HG03095 (cell line): Measurements from ENCODE around the gene ADRA2B.
"Not testable (repeated sequence)": the region's sequence is repeated elsewhere in the genome, so short reads cannot be mapped to it uniquely, and the experiment has no call there.

ENCODE experiments used
- ATAC-seq: cut with Tn5 transposase; IDR thresholded peaks from one replicate; pipeline ENCODE4 v1.9.1; 2021; ENCODE audit warnings: moderate library complexity; ENCODE audit not compliant: unreplicated experiment

ADRA2B gene

DNA sequence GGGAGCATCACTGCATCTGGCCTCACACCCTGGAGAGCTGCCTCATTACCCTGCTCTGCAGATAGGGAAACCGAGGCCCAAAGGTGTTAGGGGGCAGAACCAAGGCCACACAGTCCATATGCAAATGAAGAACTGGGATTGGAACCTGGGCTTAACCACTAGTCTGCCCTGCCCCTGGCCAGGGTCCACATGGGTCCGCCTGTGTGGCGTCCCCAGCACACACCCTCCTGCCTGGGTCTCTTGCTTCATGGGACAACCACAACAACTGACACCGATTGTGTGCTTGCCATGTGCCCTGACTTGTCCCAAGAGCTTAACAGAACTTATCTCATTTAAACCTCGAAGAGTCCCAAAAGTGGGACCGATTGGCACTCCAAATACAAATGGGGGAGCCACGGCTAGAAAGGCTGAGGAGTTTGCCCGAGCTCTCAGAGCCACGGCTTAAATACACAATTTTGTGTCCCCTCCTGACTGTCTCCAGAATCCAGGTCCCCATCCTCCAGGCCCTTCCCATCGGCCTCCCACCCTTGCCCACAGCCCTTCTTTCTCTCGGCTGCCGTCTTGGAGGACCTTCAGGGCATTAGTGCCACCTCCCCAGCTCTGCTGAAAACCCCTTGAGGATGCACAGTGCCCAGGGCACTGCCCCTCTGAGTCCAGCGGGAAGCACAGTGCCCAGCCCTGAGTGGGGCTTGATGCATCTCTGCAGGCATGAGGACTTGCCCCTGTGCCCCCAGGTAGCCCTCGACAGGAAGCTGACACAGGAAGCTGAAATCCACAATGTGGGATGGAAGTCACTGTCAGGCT is 34.6 kb upstream of the ADRA2B start:
- ATAC-seq = no peak

DNA sequence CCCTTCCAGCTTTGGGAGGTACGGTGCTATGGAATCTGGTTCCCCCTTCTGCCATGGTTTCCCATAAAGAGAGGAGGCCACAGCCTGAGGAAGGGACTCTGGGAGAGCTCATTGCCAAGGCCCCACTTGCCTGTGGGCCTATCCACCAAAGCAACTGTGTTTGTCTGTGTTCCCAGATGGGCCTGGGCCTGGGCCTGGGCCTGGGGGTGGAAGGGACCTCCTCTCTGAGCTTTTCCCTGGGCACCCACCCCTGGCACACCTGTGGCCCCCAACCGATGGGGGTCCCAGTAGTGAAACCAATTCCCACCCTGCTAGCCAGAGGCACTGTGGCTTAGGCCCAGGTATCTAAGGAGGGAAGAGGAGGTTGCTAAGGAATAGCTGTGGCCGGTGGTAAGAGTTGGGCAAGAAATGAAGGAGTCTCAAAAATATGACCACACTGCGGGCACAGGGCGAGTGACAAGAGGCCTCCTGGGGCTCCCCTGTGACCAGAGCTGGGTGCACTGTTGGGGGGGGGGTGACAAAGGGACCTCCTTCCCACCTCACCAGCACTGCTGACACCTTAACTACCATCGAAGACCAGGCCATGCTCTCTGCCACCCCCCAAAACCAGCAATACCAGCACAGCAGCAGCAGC is 33.8 kb upstream of the ADRA2B start:
- ATAC-seq = no peak

DNA sequence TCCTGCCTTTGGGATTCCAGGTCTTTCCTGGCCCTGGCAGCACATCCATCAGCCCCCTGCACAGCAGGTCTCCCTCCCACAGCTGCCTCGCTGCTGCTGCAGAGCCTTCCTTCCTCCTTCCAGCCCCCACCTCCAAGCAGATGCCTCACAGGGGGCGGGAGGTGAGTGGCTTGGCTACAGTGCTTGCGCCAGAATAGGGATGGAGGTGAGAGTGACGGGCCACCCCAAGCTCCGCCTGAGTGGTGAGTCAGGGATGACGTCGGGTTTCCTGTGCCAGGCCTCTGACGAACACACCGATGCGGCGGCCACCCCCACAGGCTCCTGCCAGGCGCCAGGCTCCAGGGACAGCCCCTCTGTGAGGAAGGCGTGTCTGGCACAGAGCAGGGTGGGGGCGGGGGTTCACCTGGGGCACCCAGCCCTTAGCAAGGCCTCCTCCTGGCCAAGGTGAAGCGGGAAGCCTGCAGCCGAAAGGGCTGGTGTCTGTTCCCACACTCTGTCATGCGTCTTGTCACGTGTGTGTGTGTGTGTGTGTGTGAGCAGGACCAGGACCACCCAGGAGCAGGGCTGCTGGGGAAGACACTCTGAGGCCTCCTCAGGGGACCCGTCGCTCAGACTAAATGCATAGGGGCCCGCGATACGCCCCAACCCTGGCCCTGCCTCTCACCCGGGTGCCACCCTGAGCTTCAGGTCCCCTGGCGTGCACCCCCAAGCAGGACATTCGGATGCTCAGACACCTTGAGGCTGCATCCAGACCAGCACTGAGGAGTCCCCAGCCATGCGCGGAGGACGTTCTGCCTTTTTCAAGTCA is 32.2 kb upstream of the ADRA2B start:
- peak; percentile 37 for ATAC-seq

DNA sequence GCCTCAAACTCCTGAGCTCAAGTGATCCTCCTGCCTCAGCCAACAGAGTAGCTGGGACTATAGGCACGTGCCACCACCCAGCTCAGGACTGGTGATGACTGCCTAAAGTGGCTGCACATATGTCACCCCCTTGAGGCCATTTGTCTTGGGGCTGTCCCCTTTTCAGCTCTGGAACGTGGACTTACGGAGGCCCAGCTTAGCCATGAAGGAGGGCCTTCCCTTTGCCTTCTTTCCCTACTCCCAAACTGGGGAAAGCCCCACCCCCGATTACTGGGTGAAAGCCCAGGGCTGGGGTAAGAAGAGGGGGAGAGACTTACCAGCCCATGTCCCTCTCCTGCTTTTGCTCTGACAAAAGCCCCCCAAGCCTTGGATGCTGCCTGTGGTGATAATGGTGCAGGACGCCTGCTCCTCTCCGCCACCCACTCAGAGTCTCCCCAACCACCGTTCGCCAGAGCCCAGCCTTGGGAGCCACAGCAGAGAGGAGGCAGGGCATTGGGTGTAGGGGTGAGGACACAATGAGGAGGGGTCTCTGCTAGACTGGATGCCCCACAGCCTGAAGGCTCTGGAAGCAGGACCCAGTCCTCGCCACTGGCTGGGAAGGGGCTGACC is 31.3 kb upstream of the ADRA2B start:
- ATAC-seq = no peak

DNA sequence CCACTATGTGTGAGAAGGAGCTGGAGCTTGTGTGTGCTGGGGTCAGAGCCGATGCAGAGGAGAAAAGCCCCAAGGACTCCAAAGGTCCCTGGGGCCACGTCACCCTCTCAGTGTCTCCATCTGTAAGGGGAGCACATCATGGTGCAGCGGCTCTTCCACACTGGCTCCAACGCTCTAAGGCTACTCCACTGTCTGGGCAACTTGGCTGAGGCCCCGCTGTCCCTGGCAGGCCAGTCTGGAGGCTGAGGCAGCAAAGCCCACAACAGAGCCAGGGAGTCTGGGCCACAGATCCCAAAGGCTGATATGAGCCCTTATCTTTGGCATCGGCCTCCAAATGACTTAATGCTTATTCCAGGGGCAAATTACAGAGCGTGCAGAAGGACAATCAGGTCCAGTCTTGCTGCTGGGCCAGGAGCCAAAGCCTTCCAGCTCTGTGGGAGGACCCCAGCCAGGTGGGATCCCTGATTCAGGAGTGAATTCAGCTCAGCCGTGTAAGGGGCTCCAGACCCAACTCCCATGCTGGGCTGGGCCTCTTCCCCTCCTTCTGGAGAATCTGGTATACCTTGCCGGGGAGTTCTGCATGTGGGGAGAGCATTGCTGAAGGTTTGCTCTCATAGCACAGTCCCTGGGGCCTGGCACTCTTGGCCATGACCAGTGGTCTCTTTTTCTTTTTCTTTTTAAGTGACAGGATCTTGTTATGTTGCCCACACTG is 30.7 kb upstream of the ADRA2B start:
- no peak for ATAC-seq

DNA sequence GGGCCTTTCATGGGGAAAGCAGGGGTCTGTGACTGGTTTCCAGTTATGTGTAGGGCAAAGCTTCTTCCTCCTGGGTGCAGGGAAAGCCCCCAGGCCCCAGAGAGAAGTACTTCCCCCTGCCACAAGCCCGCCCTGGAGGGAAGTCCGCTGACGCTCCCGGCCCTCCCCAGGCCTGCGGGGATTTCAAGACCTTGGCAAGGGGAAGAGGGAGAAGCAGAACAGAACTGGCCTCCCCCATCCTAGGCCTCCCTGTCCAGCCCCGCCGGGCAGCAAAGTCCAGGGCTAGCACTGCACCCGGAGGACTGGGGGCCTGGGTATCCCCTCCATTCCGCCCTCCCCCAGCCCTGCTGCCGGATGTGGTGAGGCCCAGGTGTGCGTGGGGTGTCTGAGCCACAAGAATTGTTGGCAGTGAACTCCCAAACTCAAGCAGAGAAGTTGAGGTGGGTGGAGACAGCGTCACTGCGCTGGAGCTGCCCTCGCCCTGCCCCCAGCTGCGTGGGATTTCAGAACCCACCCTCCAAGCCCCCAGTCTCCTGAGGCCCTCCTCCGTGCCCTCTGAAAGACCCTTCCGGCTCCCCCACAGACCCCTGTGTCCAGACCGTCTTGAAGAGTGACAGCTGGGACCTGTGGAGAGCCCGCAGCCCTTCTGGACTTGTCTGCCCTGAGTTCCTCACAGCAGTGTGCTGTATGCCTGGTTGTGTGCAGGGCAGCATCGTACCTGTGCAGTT is 29.9 kb upstream of the ADRA2B start:
- ATAC-seq = peak; percentile 28

DNA sequence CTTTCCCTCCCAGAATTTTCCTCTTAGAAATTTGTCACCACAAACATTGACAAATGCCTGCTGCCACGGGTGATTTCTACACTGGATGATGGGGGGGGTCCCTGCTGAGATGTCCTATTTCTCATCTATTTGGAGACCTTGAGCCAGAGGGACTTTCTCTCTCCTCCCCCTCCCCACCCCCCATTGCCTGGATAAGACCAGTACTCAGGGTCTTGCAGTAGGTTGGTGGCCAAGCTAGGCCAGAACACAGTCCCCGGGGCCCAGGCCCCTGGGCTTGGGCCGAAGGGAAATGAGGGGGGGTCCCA is 29.4 kb upstream of the ADRA2B start:
- no peak for ATAC-seq

DNA sequence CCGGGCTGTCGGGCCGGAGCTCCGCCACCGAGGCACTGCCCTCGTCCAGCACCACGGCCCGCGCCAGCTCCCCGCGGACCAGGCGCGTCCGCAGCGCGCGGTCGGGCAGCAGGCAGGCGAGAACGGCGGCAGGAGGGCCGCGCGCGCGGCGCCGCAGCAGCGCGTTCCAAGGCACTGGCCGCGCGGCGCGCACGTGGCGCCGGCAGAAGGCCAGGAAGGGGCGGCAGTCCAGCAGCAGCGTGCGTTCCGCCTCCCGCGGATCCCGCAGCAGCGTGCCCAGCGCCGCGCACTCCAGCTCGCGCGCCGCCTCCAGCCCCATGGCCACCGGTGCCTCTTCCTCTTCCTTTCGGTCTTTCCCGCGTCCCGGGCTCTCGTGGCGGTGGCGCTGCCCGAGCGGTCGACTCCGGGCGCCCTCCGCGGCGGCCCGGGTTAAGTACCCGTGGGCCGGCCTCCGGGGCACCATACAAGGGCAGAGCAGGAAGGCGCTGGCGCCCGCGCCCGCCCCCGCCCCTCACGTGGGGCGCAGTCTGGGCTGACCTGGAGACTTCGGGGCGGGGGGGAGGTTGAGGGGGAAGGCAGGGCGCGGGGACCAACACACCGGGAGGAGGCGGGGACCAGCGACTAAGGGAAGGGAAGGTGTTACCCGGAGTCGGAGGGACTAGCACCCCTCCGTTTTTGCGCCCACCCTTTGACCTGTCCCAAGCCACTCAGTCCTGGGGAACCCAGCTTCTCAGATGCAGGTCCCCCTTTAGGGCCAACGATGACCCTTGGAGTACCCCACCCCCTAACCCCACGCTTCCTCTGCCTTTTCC is 28.9 kb upstream of the ADRA2B start, which contains the start of gene DUSP2:
TSS of gene DUSP2 (minus strand) at position 405 of the 812 bp plus-strand sequence. CDS start at position 319, 86 bp downstream.
- peak; percentile 42 for ATAC-seq

DNA sequence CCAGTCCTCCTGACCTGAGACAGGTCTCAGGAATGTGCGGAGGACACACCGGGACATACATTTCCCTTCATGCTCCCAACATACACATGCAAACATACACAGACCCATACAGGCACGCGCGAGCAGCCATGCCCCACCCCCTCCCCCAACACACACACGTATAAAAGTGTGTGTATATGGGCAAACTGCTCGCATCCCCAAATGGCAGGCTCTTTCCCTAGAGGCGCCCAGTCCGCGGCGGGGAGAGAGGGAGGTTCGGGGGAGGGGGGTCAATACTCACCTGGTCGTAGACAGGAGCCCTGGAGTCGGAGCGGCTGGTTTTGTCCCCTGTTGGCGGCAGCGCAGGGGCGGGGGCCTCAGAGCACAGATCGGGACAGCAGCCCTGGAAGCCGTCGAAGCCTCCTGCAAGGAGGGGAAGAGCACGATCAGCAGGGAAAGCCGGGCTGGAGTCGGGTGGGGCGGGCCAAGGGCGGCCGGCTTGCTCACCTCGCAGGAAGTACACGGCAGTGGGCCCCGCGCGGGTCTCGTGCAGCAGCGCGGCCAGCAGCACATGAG is 28.2 kb upstream of the ADRA2B start:
- no peak for ATAC-seq

DNA sequence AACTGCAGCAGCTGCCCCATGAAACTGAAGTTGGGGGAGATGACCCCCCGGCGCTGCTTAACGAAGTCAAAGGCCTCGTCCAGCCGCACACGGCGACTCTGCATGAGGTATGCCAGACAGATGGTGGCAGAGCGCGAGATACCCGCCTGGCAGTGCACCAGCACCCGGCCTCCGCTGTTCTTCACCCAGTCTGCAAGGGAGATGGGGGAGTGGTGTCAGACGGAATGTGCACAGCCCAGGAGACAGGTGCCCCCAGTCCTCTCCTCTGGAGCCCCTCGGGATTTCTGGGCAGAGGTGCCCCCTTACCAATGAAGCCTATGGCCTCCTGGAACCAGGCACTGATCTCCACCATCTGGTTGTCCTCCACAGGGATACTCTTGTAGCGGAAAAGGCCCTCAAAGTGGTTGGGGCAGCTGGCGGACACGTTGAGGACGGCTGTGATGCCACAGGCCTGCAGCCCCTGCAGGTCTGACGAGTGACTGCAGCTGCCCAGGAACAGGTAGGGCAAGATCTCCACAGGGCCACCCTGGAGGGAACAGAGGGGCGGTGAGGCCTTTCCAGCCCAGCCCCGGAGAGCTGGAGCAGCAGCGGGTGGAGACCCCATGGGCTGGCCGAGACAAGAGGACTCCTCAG is 27.6 kb upstream of the ADRA2B start:
- ATAC-seq = no peak

DNA sequence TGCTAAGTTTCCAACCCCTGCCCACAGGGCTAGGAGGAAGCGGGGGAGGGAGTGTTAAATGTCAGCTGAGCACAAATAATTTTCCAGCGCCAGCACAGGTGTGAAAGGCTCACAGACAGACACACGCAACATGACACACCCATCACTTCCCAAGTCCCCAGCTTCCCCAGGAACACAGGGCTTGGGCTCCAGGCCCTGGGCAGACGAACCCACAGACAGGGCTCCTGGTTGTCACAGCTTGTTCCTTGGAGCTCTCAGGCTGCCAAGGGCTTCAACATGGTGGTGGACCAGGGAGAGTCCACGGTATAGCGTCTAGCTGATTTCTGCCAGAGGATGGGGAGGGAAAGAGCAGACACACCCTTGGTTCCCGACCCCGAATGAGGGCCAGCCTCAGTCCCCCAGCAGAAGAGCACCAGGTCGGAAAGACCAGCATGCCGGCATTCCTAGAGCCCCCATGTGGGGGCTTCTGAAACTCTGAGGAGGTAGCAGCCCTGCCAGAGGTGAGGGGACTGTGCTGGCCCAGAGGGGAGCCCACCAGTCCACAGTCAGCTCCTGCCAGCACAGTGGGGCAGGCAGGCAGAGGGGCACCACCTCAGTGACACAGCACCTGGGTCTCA is 27.0 kb upstream of the ADRA2B start:
- no peak for ATAC-seq

DNA sequence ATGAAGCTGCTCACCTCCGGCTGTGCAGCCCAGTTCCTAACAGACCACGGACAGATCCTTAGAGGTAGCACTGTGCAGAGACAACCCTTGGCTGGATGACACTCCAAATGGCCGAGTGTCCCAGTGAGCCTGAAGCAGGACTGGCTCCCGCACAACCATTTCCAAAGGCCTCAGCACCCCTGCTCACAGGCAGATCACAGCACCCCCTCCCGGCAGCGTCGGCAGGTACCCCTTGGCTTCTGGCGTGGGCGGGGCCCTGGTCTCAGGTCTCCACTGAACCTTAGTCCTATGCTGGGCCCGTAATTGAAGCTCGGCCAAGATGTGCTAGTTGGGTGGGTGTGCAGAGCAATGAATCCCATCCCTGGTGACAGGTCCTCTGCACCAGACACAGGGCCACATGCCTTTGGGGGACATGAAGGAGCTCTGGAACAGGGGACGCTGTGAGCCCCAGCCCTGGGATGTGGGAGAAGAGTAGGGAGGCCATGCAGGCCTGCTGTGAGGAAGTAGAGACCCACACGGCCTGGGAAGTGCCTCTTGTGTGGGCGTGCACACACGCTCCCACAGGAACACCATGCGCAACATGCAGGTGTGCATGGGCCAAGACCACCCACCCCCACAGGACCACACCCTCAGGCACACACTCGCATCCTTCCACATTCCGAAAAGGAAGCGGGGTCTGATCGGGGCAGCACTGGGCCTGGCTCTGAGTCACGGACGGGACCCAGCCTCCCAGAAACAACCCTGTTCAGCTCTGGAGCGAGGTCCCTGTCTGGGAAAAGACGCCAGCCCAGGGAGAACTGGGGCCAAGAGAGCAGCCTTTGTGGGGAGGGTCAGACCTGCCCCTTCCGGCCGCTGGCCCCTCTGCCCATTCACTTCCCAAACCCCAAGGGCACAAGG is 26.1 kb upstream of the ADRA2B start:
- no peak for ATAC-seq

DNA sequence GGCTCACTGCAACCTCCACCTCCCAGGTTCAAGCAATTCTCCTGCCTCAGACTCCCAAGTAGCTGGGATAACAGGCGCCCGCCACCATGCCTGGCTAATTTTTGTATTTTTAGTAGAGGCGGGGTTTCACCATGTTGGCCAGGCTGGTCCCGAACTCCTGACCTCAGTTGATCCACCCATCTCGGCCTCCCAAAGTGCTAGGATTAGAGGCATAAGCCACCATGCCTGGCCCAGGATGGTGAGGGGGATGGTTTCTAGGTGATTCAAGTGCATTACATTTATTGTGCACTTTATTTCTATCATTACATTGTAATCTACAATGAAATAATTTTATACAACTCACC is 25.2 kb upstream of the ADRA2B start:
- ATAC-seq = not testable (repeated sequence)

DNA sequence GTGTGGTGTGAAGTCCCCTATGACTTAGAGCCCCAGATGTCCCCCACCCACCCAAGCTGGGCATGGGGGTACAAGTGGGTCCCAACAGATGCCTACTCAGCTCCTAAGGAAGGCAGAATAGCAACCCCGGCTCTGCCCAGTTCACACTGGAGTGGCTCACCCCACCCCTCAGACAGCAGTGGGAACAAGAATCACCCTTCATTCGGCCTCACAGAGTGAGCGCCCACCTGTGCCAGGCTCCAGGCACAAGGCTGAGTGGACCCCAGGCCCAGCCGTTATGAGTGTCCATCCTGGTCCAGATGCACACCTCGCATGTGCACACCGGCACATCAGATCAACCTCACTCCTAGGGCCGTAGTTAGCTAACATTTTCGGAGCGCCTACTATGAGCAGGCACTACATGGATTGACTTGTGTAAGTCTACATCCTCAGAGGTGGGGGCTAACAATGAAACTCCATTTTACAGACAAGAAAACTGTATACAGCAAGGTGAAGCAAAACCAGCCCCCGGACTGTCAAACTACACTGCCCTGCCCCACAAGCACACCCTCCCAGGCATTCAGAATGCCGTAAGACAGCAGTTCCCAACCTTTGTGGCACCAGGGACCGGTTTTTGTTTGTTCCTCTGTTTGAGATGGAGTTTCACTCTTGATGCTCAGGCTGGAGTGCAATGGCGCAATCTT is 24.7 kb upstream of the ADRA2B start:
- ATAC-seq = no peak

DNA sequence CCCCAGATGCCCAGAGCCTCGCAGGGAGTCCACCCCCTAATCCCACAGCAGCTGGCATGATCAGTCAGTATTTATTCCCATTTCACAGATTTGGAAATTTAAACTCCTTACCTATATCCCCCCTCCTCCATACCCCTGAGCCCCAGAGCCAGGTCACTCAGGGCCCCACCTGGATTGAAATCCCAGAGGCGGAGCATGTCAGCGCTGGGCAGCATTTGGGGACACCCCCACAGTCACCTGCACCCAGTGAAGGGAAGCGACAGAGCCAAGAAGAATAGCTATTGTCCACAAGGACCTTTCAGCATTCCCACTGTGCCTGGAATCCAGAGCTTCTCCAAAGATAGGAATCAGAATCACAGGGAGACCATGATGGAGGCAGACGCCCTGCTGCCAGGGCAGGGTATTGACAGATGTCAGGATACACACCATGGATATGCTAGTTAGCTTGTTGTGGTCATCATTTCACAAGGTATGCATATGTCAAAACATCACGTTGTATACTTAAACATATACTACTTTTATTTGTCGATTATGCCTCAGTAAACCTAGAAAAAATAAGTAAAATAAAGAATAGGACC is 22.9 kb upstream of the ADRA2B start:
- no peak for ATAC-seq
